GM12892 (cell line): ENCODE measurements around the gene BBLN.

Experiments used
- POLR2A ChIP-seq: IDR thresholded peaks from 2 replicates; pipeline ENCODE4 v1.6.1; 2011; ENCODE audit warnings: low read depth, low read length, control low read depth
- POLR2AphosphoS5 ChIP-seq: IDR thresholded peaks from 2 replicates; pipeline ENCODE4 v1.6.1; 2011; ENCODE audit warnings: low read depth, low read length, control low read depth
- TAF1 ChIP-seq: IDR thresholded peaks from 2 replicates; pipeline ENCODE4 v1.6.1; 2011; ENCODE audit warnings: low read depth, mild to moderate bottlenecking, control low read depth, low read length, borderline replicate concordance

DNA sequence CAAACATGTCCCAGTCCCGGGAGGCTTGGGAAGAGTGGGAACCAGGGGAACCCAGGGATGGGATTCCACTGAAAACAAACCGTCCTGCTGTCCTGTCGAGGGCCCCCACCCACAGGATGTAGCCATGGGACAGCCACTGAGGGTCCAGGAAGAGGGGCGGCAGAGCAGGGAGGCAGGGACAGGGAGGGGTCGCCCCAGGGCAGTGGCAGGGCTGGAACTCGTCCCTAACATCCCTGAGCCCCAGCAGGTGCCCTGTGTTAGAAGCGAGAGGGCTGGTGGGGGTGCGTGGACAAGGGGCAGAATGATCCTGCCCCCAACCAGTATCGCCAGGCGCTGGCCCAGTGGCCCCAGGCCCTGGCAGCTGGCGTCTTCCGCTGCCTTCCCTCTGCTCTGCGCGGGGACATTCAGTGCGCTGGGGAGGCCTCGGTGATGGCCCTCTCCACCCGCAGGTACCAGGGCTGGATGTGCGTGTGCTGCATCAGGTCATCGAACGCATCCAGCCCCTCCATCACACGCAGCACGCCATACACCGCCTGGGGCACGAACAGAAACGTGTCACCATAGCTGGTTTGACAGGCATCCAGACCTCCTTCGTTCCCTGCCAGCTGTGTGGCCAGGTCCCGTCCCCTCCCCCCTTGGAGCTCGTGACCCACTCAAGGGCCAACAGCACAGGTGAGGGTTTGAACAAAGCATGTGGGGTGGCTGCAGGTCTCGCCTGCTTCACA lies 39.2 kb upstream of the BBLN start:
- TF ChIP-seq POLR2AphosphoS5 (no peak), POLR2A (peak; percentile 16; the same call in 1 of the 2 replicates), TAF1 (no peak)
